ENCODE data around the gene IDH3B.
"Not testable (repeated sequence)": the region's sequence is repeated elsewhere in the genome, so short reads cannot be mapped to it uniquely, and the experiment has no call there.

The IDH3B gene

GRCh38 chr20:2663887-2664719 lies at the start of gene IDH3B:
TSS of gene IDH3B (minus strand) at chr20:2664216. CDS start at chr20:2664188, 28 bp downstream.
- in situ Hi-C loops (cut with MboI; ENCODE audit: low sequenced_read_pairs), result no loop called here

DNA sequence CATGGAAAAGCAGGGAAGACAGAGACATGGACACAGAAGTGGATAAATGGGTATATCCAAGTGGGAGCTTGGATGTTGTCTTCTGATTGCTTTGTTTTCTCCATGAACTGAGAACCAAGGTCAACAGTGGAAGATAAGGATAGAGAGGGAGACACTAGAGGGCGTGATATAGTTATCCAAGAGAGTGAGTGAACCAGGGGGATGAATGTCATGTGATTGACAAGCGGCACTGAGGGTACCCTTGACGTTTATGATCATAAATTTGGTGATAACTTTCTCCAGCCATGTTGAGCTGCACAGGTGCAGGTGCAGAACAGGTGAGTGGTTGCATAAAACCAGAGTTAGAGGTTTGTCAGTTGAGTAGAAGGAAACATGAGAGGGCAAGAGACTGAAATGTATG lies 49.3 kb upstream of the IDH3B start:
- in situ Hi-C loops (cut with MboI; ENCODE audit: low sequenced_read_pairs), result no loop called here

DNA sequence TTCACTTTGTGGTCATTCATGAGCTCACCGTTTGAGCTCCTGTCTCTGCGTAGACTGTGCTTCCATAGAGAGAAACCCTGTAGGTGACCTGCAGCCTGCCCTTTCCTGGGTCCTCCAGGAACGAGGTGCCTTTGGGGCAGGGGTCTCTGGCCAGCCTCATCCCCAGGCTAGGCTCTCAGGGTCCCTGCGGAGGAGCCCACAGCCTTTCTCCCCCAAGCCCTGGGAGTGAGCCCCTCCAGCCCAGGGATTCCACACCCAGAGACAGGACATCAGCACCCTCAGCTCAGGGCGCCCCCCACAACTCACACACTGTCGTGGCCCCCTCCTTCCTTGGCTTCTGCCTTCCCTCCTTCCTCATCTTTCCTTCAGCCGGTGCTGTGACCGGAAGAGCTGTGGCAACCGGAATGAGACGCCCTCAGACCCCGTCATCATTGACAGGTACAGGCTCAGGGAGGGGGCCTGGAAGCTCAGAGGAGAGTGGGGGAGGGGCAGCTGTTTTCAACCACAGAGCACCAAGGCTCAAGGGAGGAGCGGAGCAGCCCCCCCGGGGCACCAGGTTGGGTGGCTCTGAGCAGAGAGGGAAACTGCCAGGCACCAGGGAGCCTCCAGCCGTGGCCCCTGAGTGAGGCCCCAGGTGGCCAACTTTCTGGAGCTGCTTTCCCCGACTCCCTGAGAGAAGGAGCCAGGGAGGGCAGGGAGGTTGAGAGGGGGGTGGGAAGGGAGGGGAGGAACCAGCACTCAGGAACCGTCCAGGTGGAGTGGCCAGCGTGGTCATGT lies 45.4 kb upstream of the IDH3B start:
- in situ Hi-C loops (cut with MboI; ENCODE audit: low sequenced_read_pairs), result no loop called here

DNA sequence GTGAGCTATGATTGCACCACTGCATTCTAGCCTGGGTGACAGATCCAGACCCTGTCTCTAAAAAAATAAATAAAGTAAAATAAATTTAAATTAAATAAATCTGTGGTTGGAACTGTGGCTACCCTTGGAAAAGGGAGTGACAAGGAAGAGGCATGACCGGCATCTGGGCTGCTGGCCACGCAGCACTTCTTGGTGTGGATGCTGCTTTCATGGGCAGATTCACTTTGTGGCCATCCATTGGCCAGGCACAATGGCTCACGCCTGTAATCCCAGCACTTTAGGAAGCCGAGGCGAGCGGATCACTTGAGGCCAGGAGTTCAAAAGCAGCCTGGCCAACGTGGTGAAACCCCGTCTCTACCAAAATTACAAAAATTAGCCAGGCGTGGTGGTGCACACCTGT lies 44.6 kb upstream of the IDH3B start:
- in situ Hi-C loops (cut with MboI; ENCODE audit: low sequenced_read_pairs), result no loop called here

DNA sequence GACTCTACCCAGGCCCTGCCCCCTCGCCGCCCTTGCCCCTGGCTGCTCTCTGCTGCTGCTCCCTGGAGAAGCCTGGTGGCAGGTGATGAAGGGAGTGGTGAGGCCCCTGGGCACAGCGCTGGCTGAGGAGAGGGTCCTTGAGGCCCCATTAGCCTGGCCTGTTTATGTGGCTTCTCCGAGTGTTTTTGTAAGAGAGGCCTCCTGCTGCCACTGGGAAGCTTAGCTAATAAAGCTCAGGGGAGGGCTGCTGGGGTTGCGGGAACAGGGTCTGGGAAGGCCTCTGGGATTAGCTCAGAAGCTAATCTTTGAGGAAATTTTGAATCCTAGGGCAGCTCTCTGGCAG lies 44.0 kb upstream of the IDH3B start:
- in situ Hi-C loops (cut with MboI; ENCODE audit: low sequenced_read_pairs), result no loop called here

DNA sequence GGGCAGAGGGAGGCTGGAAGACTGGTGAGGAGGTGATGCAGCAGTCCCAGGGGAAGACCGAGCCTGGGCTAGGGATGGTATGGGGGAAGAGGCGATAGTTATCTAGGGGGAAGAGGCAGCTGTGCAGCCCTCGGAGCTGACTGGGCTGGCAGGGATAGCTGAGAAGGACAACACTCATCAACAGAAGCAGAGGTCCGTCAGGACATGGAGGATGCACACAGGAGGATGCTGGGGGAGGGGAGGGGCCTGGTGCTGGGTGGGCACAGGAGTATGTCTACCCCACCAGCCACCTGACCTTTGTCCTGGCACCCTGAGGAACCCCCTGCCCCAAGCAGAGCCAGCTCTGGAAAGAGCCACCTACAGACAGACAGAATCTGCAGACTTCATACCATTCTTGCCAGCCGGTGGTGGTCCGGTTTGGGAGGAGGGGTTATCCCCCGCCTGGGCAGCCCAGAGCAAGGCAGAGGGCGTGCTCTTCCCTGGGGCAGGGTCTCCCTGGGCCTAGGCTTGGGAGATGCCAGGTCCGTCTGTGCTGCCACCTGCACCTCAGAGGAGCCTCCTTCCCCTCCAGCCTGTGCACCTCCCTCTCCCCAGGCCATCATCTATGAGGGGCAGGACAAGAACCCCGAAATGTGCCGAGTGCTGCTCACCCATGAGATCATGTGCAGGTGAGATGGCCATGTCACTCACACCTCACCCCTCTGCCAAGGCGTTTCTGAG lies 43.5 kb upstream of the IDH3B start:
- in situ Hi-C loops (cut with MboI; ENCODE audit: low sequenced_read_pairs), result no loop called here

DNA sequence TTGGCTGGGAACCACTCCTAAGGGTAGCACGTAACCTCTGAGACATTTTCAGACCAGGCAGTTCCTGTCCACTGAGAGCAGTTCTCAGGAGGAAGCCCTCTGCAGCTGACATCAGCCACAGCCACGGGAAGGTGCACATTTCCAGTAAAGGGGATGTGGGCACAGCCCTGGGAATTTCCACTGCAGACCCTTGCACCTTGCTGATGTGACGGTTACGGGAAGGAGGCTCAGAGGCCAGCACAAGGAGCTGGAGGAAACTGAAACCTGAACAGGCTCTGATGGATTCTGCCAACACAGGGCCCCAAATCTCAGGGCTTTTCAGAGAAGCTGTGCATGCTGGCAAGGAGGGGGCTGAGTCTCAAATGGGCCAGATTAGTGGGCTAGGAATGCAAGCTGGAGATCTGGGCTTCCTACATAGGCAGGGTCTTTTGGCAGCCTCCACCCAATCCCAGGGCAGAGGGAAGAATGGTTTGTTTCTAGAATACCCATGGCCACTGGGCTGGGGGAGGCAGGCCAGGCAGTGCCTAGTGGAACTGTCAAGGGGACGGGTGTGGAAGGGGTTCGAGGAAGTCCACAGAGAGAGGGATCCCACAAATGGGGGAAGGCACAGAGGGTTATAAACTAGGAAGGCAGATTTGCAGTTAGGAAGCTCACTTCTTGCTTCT lies 42.8 kb upstream of the IDH3B start:
- in situ Hi-C loops (cut with MboI; ENCODE audit: low sequenced_read_pairs), result no loop called here

- in situ Hi-C loops (cut with MboI; ENCODE audit: low sequenced_read_pairs), result no loop called here
Measured at GRCh38 chr20:2705931-2706645, 42.1 kb upstream of the IDH3B start.

DNA sequence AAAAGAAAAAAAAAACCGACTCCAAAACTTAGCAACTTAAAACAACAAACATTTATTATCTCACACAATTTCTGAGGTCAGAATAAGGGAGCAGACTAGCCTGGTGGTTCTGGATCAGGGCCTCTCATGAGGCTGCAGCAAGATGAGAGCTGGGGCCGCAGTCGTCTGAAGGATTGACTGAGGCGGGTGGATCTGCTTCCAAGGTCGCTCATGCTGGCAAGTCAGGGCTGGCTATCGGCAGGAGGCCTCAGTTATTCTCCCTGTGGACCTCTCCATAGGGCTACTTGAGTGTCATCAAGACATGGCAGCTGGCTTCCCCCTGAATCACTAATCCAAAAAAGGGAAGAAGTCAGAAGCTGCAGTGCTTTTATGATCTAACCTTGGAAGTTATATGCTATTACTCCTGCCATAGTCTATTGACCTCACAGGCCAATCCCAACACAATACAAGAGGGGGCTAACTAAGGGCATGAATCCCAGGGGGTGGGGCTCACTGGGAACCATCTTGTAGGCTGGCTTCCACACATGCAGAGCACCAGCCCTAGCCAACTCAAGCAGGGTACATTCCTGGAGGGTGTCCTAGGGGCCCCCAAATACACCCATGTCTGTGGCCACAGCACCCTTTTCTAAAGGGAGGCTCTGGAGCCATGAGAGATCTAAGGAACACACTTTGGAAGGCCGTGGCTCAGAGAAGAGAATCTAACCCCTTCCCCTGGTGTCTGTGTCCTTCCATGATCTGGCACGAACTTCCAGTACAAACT lies 39.9 kb upstream of the IDH3B start:
- in situ Hi-C loops (cut with MboI; ENCODE audit: low sequenced_read_pairs), result no loop called here

DNA sequence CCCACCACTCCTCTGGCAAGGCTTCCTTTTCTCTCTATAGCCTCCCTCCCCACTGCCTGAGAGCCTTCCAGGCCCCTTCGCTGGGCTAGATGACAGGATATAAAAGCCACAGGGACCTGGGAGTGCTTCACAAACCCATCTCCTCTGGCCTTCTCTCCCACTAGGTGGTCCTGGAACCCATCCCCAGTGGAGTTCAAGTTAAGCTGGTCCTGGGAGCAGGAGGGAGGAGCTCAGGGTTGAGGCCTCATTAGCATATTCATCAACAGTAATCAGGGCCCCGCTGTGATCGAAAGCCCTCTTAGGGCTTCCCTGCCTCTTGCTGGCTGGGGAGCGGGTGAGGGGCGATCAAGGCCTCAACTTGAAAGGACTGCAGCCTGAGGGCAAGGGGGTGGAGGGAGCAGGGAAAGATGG lies 37.7 kb upstream of the IDH3B start:
- in situ Hi-C loops (cut with MboI; ENCODE audit: low sequenced_read_pairs), result no loop called here

GRCh38 chr20:2700913-2701620 lies 37.1 kb upstream of the IDH3B start:
- in situ Hi-C loops (cut with MboI; ENCODE audit: low sequenced_read_pairs), result no loop called here

DNA sequence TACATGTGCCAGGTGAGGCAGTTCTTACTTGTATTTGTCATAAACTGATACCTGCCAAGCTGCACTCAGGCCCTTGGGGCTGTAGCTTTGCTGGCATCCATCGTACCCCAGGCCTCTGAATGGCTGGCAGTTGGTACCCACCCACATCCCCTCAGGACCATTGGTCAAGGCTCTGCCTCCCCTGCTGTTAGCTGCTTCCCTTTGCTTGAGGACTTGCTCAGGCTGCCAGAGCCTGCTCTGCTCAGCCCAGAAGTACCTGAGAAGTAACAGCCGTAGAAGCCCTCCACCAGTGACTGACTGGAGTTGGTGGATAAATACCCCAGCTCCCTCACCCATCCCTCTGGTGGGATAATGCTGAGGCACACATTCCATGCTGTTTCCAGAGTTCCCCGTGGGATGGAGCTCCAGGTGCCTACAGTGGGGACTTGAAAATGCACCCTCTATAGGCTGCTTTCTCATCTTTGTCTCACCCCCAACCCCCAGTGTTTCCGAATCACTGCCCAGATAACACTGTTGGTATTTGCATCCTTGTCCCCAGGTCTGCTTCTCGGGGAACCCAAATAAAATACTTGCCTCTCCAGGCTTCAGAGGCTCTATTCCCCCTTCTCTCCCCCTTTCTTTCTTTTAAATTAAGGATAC lies 35.9 kb upstream of the IDH3B start:
- in situ Hi-C loops (cut with MboI; ENCODE audit: low sequenced_read_pairs), result no loop called here

GRCh38 chr20:2698912-2699311 lies 34.9 kb upstream of the IDH3B start:
- in situ Hi-C loops (cut with MboI; ENCODE audit: low sequenced_read_pairs), result no loop called here

GRCh38 chr20:2698186-2698817 lies 34.3 kb upstream of the IDH3B start:
- in situ Hi-C loops (cut with MboI; ENCODE audit: low sequenced_read_pairs), result no loop called here

DNA sequence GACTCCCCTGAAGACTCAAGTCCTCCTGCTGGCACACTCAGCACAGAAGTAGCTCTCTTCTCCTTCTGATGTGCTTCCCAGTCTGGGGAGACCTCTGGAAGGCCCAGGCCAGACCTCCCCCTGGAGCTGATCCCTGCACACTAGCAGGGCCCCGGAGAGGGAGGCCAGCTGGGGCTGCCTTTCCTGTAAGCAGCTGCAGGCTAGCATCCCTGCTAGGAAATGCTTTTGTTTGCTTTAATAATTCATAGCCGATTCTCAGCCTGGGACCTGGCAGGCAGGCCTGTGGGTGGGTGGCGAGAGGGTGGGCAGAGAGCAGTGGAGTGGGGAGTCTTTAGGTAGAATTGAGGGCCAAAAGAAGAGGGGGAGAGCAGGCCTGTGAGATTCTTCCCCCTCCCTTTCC lies 33.8 kb upstream of the IDH3B start:
- in situ Hi-C loops (cut with MboI; ENCODE audit: low sequenced_read_pairs), result no loop called here

DNA sequence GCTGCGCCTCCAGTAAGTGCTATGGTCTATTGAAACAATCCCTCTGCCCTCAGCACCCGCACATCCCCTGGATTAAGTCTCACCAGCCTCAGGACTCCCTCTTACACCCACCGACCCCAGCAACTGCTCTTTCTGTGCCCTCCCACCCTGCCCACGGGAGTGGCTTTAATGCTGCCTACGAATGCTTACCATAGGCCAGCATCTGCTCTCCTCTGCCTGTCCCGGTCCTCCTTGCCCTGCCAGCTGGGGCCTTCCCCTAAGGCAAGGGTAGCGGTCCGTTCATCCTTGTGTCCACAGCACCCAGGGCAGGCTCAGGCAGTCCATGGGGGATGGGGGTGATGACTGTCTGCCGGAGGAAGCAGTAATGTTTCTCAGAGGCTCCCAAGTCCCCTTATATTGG lies 32.6 kb upstream of the IDH3B start:
- in situ Hi-C loops (cut with MboI; ENCODE audit: low sequenced_read_pairs), result no loop called here

GRCh38 chr20:2695984-2696525 lies 32.0 kb upstream of the IDH3B start:
- in situ Hi-C loops (cut with MboI; ENCODE audit: low sequenced_read_pairs), result not testable (repeated sequence)
